Measurements from ENCODE around the gene ZNF764.
A peak's percentile ranks its signal among the peaks of the same experiment; 100 is the strongest.

ZNF764 gene

DNA sequence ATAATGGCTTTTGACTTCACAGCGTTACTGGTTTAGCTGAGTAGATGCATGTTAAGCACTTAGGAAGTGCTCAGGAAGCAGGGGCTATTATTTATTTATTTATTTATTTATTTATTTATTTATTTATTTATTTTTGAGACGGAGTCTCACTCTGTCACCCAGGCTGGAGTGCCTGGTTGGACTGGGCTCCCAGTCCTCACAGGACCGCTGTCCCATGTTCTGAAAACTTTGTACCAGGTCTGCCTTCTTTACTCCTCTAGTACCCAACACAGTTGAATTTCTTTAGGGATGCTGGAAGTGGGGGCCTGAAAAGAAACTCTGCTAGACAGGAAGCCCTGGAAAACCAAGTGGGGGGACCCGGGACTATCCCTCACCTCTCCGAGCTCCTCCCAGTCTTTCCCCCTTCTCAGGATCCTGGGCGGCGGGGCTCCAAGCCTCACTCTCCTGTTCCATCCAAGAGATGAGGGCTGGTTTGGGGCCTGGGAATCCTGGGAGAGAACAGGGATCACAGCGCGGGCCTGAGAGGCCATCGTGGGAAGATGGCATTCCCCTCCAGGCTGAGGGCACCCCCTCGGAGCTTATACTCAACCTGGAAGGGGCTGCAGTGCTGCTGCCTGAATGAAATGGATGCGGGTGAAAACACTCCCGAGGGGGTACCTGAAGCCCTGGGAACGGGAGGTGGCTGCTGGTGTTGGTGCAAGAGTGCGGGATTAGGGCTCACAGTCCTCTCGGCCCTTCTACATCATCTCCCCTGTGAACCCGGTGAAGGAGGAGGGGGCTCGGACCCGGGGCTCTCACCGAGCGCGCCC lies 12.7 kb upstream of the ZNF764 start:
- no peak for DNase-seq (ENCODE audit: low read depth, low spot score)

GRCh38 chr16:30569746-30570635 lies 11.8 kb upstream of the ZNF764 start:
- no peak overlapping the region for H3K27ac ChIP-seq
- DNase-seq (ENCODE audit: low read depth, low spot score): no peak

More for the DNA sequence above, 12.7 kb upstream of the ZNF764 start:
- H3K27ac ChIP-seq: peak overlapping the region; percentile 88

DNA sequence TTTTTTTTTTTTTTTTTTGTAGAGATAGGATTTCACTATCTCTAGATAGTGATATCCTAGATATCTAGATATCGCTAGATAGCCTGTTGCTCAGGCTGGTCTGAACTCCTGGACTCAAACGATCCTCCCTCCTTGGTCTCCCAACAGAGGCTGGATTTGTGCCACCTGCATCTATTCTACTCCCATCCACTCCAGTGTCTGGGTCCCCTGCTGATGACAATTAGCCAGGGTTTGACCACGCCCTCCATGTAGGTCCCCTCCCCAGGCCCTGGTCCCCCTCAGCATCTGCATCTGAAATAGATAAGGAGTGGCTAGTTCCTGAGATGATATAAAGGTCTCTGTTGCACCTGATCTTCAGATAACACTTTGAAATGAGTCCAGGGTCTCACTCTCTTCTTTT lies 11.1 kb upstream of the ZNF764 start:
- peak overlapping the region; percentile 84 for H3K27ac ChIP-seq
- DNase-seq (ENCODE audit: low read depth, low spot score): no peak

GRCh38 chr16:30567991-30568638 lies 9.9 kb upstream of the ZNF764 start:
- peak overlapping the region; percentile 84 for H3K27ac ChIP-seq
- peak; percentile 95 for DNase-seq (ENCODE audit: low read depth, low spot score)

GRCh38 chr16:30567160-30567990 lies 9.2 kb upstream of the ZNF764 start:
- DNase-seq (ENCODE audit: low read depth, low spot score): peak; percentile 72

DNA sequence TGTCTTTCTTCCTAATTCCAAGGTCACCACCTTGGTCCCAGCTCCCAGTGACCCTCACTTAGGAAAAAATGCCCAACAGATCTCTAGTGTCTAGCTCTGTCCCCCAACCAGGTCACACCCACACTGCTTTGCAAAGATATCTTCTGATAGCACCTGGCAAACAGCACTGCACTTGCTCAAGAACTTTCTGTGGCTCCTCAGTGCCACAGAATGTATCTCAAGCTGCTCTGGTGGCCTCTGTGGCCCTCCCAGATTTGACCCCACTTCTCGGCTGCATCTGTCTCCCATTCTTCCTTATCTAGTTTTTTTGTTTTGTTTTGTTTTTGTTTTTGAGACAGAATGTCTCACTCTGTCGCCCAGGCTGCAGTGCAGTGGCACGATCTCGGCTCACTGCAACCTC lies 8.4 kb upstream of the ZNF764 start:
- no peak for DNase-seq (ENCODE audit: low read depth, low spot score)
- peak overlapping the region; percentile 84 for H3K27ac ChIP-seq

More at GRCh38 chr16:30567160-30567990, 9.2 kb upstream of the ZNF764 start:
- peak overlapping the region; percentile 84 for H3K27ac ChIP-seq

DNA sequence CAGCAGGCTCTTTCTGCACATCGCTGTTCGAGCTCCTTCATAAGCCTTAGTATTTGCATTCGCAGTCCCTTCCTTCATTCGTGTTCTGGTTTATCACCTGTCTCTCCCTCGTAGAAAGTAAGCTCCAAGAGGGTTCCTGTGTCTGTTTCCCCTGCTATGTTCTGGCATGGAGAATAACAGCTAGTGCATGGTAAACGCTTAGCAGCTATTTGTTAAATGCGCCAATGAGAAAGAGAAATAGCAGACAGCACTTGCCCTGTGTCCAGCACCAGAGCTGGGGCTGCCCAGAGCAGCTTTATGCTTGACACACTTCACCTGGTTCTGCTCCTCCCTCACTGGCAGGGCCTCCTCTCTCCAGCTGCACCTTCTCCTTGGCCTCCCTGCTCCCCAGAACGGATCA lies 7.8 kb upstream of the ZNF764 start:
- no peak overlapping the region for H3K27ac ChIP-seq
- no peak for DNase-seq (ENCODE audit: low read depth, low spot score)

- H3K27ac ChIP-seq: no peak overlapping the region
- DNase-seq (ENCODE audit: low read depth, low spot score): no peak
Observed at GRCh38 chr16:30565526-30565925, 7.4 kb upstream of the ZNF764 start.

DNA sequence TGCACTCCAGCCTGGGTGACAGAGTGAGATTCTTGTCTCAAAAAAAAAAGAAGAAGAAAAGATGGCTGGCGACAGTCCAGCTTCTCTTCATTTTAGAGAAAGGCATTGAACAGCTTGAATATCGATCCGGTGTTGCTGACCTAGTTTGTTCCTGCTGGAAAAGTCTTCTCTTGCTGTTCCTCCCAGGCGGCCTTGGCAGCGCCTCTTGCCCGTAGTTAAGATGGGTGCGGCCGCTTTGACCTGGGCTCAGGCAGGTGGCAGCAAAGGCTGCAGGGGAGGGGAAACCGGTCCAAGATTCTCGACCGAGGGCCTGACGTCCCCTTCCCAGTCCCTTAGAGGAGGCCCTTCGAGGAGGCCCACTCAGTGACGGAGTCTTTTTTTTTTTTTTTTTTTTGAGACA lies 3.8 kb upstream of the ZNF764 start:
- no peak overlapping the region for H3K27ac ChIP-seq
- DNase-seq (ENCODE audit: low read depth, low spot score): no peak

DNA sequence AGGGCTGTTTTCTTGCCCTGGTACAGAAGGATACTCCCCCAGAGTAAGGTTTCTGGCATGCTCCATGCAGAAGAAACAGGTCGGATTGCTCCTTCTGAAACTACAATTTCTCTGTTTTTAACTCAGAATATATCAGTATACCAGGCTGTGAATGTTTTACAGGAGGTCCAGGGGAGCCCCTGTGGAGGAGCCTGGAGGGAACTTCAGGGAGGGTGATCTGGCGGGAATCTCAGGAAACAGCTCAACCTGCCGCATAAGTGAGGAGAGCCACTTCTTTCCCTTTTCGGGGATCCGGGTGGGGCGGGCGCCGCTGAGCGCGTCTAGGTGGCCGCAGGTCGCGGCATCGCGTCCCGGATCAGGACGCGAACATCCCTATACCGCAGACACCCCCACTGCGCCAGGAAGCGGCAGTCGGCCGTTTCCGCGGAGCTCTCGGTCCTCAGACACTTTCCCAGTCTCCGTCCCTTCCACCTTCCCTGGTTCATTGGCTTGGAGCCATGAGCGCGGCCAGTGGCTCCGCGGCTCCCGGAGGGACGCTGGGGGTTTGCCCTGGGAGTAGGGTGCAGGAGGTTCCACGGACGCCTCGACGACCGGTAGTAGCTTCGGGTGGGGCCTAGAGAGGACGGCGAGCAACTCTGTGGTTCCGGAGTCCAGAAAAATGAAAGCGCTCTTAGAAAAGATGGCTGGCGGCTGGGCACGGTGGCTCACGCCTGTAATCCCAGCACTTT lies 3.1 kb upstream of the ZNF764 start:
- DNase-seq (ENCODE audit: low read depth, low spot score): no peak
- H3K27ac ChIP-seq: no peak overlapping the region

DNA sequence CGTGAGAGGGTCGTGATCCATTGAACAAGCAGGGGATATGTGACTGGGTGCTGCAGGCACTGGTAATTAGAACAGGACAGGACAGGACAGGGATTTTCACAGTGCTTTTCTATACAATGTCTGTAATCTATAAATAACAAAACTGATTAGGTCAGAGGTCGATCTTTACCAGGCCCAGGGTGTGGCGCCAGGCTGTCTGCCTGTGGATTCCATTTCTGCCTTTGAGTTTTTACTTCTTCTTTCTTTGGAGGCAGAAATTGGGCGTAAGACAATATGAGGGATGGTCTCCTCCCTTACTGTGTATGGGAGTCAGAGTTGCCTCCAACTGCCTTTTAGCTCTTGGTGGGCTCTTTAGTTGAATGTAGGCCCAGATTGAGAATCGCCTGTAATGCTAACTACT lies 1.5 kb upstream of the ZNF764 start:
- DNase-seq (ENCODE audit: low read depth, low spot score): no peak

DNA sequence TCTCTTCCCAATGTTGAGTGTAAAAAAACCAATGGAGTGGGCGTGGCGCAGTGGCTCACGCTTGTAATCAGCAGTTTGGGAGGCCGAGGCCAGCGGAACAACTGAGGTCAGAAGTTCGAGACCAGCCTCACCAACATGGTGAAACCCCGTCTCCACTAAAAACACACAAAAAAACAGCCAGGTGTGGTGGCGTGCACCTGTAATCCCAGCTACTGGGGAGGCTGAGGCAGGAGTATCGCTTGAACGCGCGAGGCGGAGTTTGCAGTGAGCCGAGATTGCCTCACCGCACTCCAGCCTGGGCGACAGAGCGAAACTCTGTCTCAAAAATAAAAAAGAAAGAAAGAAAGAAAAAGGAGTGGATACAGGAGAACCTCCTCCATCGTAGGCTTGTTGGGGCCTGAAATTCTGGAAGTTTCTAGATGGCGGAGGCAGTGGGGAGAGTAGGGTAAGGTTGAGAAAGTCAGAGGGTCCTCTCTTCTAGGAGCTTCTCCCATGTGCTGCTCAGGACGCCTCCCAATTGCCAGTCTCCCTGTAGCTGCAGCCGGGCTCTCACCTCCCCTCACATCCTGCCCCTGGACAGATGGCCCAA lies 709 bp upstream of the ZNF764 start:
- no peak for DNase-seq (ENCODE audit: low read depth, low spot score)
- H3K27ac ChIP-seq: peak overlapping the region; percentile 59

More for the DNA sequence above, 1.5 kb upstream of the ZNF764 start:
- H3K27ac ChIP-seq: no peak overlapping the region

DNA sequence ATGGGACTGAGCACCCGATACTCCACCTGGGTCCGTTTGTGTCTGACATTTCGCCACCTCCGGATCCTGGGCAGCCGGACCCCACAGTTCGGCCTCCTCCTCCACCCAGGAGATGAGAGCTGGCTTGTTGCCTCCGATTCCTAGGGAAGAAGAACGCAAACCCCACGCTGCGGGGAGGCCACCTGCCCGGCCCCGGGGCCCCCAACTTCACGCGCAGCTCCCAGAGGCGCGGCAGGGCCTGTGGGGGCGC lies 542 bp downstream of the ZNF764 start:
- peak overlapping the region; percentile 59 for H3K27ac ChIP-seq
- DNase-seq (ENCODE audit: low read depth, low spot score): no peak

GRCh38 chr16:30556125-30556473 lies 2.1 kb downstream of the ZNF764 start:
- no peak for DNase-seq (ENCODE audit: low read depth, low spot score)
- no peak overlapping the region for H3K27ac ChIP-seq

DNA sequence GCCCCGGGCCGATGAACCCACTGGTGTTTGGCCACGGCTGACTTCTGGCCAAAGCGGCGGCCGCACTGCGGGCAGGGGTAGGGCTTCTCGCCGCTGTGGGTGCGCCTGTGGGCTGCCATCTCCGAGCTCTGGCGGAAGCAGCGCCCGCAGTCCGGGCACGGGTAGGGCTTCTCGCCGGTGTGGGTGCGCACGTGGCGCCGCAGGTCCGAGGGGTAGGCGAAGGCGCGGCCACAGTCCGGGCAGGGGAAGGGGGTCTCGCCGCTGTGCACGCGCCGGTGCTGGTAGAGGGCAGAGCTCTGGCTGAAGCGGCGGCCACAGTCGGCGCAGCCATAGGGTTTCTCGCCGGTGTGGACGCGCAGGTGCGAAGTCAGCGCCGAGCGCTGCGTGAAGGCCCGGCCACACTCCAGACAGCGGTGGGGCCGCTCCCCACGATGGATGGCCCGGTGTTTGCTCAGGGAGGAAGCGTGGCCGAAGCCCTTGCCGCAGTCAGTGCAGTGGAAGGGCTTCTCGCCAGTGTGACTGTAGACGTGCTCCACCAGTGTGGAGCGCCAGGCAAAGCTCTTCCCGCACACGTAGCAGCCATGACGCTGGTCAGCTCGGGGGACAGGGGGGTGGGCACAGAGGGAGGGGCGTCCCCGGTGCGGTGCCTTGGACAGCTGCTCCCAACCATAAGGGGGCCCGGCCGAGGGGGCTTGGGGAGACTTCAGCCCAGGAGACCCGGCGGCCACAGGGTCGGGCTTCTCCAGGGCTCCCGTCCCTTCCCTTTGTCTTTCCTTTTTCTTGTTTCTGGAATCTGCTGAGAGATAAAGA lies 2.7 kb downstream of the ZNF764 start:
- no peak for DNase-seq (ENCODE audit: low read depth, low spot score)
- no peak overlapping the region for H3K27ac ChIP-seq

GRCh38 chr16:30554557-30555314 lies 3.4 kb downstream of the ZNF764 start:
- H3K27ac ChIP-seq: no peak overlapping the region
- DNase-seq (ENCODE audit: low read depth, low spot score): no peak

DNA sequence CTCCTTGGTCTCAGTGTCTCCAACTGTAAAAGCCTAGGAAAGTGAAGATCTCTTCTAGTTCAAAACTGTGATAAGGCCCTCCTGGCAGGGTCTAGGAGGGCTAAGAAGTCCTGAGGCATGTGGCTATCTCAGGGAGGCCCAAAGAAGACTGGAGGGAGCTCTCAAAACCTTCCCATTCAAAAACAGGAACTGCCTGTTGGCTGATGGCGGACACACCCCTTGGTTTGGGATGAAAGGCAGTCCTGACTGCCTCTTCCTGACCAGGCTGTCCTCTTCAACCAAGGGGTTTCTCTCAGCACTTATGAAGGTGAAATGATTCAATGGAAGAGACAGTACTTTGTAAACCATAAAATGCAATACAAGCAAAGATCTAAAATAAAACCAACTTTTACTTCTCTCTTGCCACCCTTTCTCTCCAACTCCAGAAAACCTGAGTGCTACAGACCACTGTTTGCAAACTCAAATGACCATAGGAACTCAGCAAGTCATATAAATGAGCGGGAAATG lies 4.7 kb downstream of the ZNF764 start:
- no peak overlapping the region for H3K27ac ChIP-seq

GRCh38 chr16:30552956-30553355 lies 5.2 kb downstream of the ZNF764 start:
- DNase-seq (ENCODE audit: low read depth, low spot score): no peak
- no peak overlapping the region for H3K27ac ChIP-seq

More for the DNA sequence above, 4.7 kb downstream of the ZNF764 start:
- no peak for DNase-seq (ENCODE audit: low read depth, low spot score)

Data from epithelial cell of prostate (primary cell).